ENCODE measurements around the gene THADA. TPM values are rescaled to one million over a fixed set of nuclear protein-coding genes. Genes with fewer than 3 reads are reported as not detected.

THADA gene
- total RNA-seq, 4 donors from 2014 or later = 31.2 to 68.8 (median 54.9) TPM

DNA sequence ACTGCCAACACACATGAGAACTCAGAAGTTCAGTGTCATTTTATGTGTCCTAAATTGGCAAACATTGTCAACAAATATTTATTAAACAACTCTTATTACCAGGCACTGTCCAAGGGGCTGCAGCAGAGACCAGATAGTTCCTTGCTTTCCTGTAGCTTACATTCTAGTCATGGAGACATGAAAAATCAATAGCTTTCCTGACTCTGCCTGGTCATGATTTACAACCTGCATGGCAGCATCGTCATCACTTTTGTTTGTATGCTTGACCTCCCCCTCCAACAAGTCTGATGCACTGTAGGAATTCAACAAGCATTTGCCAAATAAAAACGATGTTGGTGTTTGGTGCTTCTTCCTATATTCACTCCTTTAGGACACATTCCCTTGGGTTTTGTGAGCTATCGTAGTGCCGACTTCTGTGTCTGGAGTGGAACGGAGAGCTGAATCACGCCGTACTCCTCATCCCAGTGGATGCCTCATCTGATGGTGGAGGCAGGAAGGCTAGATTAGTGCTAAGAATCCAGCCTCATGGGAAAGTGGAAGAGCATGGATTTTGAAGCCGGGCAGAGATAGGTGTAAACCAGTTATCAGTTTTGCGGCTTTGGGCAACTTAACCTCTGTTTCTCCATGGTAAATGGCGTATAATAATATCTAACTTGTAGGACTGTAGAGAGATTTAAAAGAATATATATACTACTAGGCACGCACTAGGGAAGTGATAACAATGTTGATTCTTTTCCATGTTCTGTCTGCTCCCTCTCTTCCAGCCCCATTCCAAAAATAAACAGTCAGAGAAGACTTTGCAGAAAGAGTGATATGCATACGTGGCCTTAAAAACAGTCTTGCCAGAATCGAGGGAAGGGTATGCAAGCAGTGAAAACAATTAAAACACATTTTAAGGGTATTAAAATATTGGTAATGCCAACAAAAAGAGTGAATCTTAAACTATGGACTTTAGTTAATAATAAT, 249.0 kb downstream of the THADA start:
- no peak for DNase-seq
- H3K4me1 ChIP-seq = peaks cover 15 to 32% of the 10 kb centered on the region in 2 donors
- H3K27ac ChIP-seq = peak overlapping the region; percentile 89 to 94
- no peaks in the 10 kb centered on the region for H3K36me3 ChIP-seq
- H3K9me3 ChIP-seq = no peaks in the 10 kb centered on the region
- H3K4me3 ChIP-seq = no peak overlapping the region
- no peaks in the 10 kb centered on the region for H3K27me3 ChIP-seq
- intact Hi-C loops (cut with DNase I; ENCODE audit: low total_unique reads) = no loop called here
- TF ChIP-seq POLR2A (IDR thresholded peaks at IDR 0.05) = no peak
- TF ChIP-seq, protein P1, sequence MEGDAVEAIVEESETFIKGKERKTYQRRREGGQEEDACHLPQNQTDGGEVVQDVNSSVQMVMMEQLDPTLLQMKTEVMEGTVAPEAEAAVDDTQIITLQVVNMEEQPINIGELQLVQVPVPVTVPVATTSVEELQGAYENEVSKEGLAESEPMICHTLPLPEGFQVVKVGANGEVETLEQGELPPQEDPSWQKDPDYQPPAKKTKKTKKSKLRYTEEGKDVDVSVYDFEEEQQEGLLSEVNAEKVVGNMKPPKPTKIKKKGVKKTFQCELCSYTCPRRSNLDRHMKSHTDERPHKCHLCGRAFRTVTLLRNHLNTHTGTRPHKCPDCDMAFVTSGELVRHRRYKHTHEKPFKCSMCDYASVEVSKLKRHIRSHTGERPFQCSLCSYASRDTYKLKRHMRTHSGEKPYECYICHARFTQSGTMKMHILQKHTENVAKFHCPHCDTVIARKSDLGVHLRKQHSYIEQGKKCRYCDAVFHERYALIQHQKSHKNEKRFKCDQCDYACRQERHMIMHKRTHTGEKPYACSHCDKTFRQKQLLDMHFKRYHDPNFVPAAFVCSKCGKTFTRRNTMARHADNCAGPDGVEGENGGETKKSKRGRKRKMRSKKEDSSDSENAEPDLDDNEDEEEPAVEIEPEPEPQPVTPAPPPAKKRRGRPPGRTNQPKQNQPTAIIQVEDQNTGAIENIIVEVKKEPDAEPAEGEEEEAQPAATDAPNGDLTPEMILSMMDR (IDR thresholded peaks at IDR 0.05) = no peak

DNA sequence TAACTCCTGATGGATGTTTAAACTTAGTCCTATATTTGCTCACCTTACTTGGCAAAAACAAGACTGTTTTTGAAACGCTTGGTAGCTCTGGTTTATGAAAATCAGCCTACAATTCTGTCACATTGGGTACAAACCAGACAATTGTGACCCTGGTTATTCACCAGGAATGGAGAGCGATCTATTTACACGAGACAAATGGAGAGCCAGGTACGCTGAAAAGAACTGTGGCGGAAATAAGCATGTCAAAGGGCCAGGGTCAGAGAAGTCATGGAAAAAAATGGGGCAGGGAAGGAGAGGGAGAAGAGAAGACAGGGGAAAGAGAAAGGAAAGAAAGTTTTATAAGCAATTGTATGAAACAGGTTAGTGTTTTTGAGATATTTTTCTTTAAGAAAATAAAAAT, 250.0 kb downstream of the THADA start:
- H3K27me3 ChIP-seq = no peaks in the 10 kb centered on the region
- peak overlapping the region; percentile 89 to 94 for H3K27ac ChIP-seq
- H3K36me3 ChIP-seq = no peaks in the 10 kb centered on the region
- DNase-seq = no peak
- H3K4me1 ChIP-seq = peaks cover 15 to 32% of the 10 kb centered on the region in 2 donors
- no peaks in the 10 kb centered on the region for H3K9me3 ChIP-seq
- TF ChIP-seq POLR2A (IDR thresholded peaks at IDR 0.05) = no peak
- TF ChIP-seq, protein P1 (IDR thresholded peaks at IDR 0.05) = no peak
- intact Hi-C loops (cut with DNase I; ENCODE audit: low total_unique reads) = no loop called here
- no peak overlapping the region for H3K4me3 ChIP-seq

- no peaks in the 10 kb centered on the region for H3K36me3 ChIP-seq
- no peaks in the 10 kb centered on the region for H3K27me3 ChIP-seq
- H3K4me1 ChIP-seq = peaks cover 15 to 32% of the 10 kb centered on the region in 2 donors
- H3K9me3 ChIP-seq = no peaks in the 10 kb centered on the region
- TF ChIP-seq POLR2A (IDR thresholded peaks at IDR 0.05) = no peak
- TF ChIP-seq, protein P1 (IDR thresholded peaks at IDR 0.05) = peak in 1 of 4 experiments; percentile 25
- DNase-seq = no peak
- no peak overlapping the region for H3K4me3 ChIP-seq
- H3K27ac ChIP-seq = peak overlapping the region; percentile 89 to 94
- intact Hi-C loops (cut with DNase I; ENCODE audit: low total_unique reads) = no loop called here
Measured at GRCh38 chr2:43345391-43345813, 250.4 kb downstream of the THADA start.

DNA sequence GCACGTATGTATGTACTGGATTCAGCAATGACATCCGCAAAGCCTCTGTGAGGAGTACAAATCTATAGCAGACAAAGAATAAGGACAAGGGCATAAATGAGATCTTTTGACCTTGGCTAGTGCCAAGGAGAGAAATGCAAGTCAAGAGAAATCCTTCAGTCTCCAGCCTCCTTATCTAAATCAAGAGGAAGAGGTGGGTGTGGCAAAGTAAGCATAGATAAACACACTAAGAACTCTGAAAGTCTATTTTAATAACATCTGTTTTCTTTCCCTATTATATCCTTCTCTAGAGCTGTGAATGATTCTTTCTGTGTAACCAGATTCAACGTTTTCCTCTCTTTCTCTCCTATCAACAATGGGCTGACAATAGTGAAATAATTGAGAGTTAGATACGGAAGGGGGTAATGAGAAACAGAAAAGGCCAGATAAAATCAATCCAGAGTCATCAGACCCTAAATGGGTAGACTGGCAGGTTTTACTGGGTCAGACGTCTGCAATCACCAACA, 250.9 kb downstream of the THADA start:
- no peaks in the 10 kb centered on the region for H3K9me3 ChIP-seq
- H3K27ac ChIP-seq = peak overlapping the region; percentile 89 to 94
- peaks cover 15 to 32% of the 10 kb centered on the region in 2 donors for H3K4me1 ChIP-seq
- TF ChIP-seq, protein P1 (IDR thresholded peaks at IDR 0.05) = no peak
- TF ChIP-seq POLR2A (IDR thresholded peaks at IDR 0.05) = no peak
- H3K27me3 ChIP-seq = no peaks in the 10 kb centered on the region
- H3K4me3 ChIP-seq = no peak overlapping the region
- H3K36me3 ChIP-seq = no peaks in the 10 kb centered on the region
- DNase-seq = no peak
- intact Hi-C loops (cut with DNase I; ENCODE audit: low total_unique reads) = no loop called here
